GM23338 (cell line): ENCODE results near the gene MPPE1. TPM values are rescaled to one million over a fixed set of nuclear protein-coding genes. Genes with fewer than 3 reads are reported as not detected.

Experiments used
- ATAC-seq: fragments of 200-7000 bp; cut with Tn5 transposase; 3 replicates; pipeline ENCODE4 v1.9.1; 2020
- DNase-seq: peaks from one replicate; pipeline ENCODE4 v3.0.0-alpha.2; 2015; ENCODE audit warnings: low spot score
- H2AFZ ChIP-seq: fragments of 200-600 bp; sonication (generic); 2 replicates; pipeline ENCODE4 v1.8.0; 2016; ENCODE audit warnings: antibody characterized with exemption, mild to moderate bottlenecking, moderate library complexity
- H3F3A ChIP-seq: fragments of 200-600 bp; sonication (generic); replicated peaks from 2 replicates; pipeline ENCODE4 v1.8.0; 2017; ENCODE audit warnings: antibody characterized with exemption, mixed run types, low read depth
- H3K27ac ChIP-seq: fragments of 200-600 bp; sonication (generic); 2 replicates; pipeline ENCODE4 v1.6.1; 2016; ENCODE audit warnings: low read depth
- H3K27me3 ChIP-seq: fragments of 200-600 bp; sonication (generic); 2 replicates; pipeline ENCODE4 v1.8.0; 2016; ENCODE audit warnings: mild to moderate bottlenecking, mixed run types, moderate library complexity; ENCODE audit not compliant: insufficient read depth
- H3K36me3 ChIP-seq: fragments of 200-600 bp; sonication (generic); 2 replicates; pipeline ENCODE4 v1.8.0; 2016; ENCODE audit warnings: mild to moderate bottlenecking; ENCODE audit not compliant: insufficient read depth
- H3K4me1 ChIP-seq: fragments of 200-600 bp; sonication (generic); 2 replicates; pipeline ENCODE4 v1.8.0; 2016; ENCODE audit warnings: mild to moderate bottlenecking, moderate library complexity; ENCODE audit not compliant: insufficient read depth
- H3K4me2 ChIP-seq: fragments of 200-600 bp; sonication (generic); 2 replicates; pipeline ENCODE4 v1.7.1; 2017; ENCODE audit warnings: mixed run types
- H3K4me3 ChIP-seq: fragments of 200-600 bp; sonication (generic); 2 replicates; pipeline ENCODE4 v1.6.1; 2016; ENCODE audit warnings: mixed run types
- H3K79me2 ChIP-seq: fragments of 200-600 bp; sonication (generic); replicated peaks from 2 replicates; pipeline ENCODE4 v1.8.0; 2017; ENCODE audit warnings: mild to moderate bottlenecking; ENCODE audit not compliant: insufficient read depth
- H3K9me2 ChIP-seq: fragments of 200-600 bp; sonication (generic); 2 replicates; pipeline ENCODE4 v1.8.0; 2017; ENCODE audit not compliant: insufficient read depth
- H4K20me1 ChIP-seq: fragments of 200-600 bp; sonication (generic); replicated peaks from 2 replicates; pipeline ENCODE4 v1.8.0; 2017; ENCODE audit warnings: mild to moderate bottlenecking; ENCODE audit not compliant: insufficient read depth
- H3K27ac Mint-ChIP-seq: 2 replicates; pipeline ENCODE4 v1.8.0; 2020; ENCODE audit warnings: inconsistent platforms, mild to moderate bottlenecking, moderate library complexity, mixed read lengths
- H3K27me3 Mint-ChIP-seq: 3 replicates; pipeline ENCODE4 v1.8.0; 2022; ENCODE audit warnings: low read depth, mild to moderate bottlenecking, moderate library complexity, mixed read lengths, inconsistent platforms; ENCODE audit not compliant: insufficient read depth, poor library complexity
- H3K36me3 Mint-ChIP-seq: 3 replicates; pipeline ENCODE4 v1.8.0; 2021; ENCODE audit warnings: low read depth, mild to moderate bottlenecking, inconsistent platforms, moderate library complexity, mixed read lengths
- H3K4me1 Mint-ChIP-seq: 3 replicates; pipeline ENCODE4 v1.8.0; 2020; ENCODE audit warnings: mild to moderate bottlenecking, inconsistent platforms, mixed read lengths
- H3K4me3 Mint-ChIP-seq: 3 replicates; pipeline ENCODE4 v1.8.0; 2021; ENCODE audit warnings: moderate library complexity, mild to moderate bottlenecking, inconsistent platforms, mixed read lengths
- H3K9me3 Mint-ChIP-seq: 3 replicates; pipeline ENCODE4 v1.8.0; 2020; ENCODE audit warnings: moderate library complexity, mild to moderate bottlenecking, inconsistent platforms, mixed read lengths
- EZH2 ChIP-seq: fragments of 200-600 bp; sonication (generic); IDR thresholded peaks from one replicate; pipeline ENCODE4 v1.8.0; 2017; ENCODE audit warnings: antibody characterized with exemption, mild to moderate bottlenecking, low read depth; ENCODE audit not compliant: unreplicated experiment
- EZH2phosphoT487 ChIP-seq: fragments of 200-600 bp; sonication (generic); IDR thresholded peaks from one replicate; pipeline ENCODE4 v1.8.1; 2018; ENCODE audit warnings: antibody characterized with exemption; ENCODE audit not compliant: unreplicated experiment
- JUNB ChIP-seq: IDR thresholded peaks from one replicate; pipeline ENCODE4 v1.6.1; 2016; ENCODE audit warnings: antibody characterized with exemption; ENCODE audit not compliant: unreplicated experiment
- NANOG ChIP-seq: IDR thresholded peaks from 2 replicates; pipeline ENCODE4 v1.6.1; 2016; ENCODE audit warnings: antibody characterized with exemption, borderline replicate concordance
- POLR2AphosphoS5 ChIP-seq: IDR thresholded peaks from 2 replicates; pipeline ENCODE4 v1.6.1; 2016; ENCODE audit warnings: antibody characterized with exemption, low read depth
- STAT1 ChIP-seq: IDR thresholded peaks from one replicate; pipeline ENCODE4 v1.6.1; 2016; ENCODE audit warnings: antibody characterized with exemption; ENCODE audit not compliant: unreplicated experiment
- ZNF114 ChIP-seq: fragments of 250-450 bp; sonication (Bioruptor Pico); IDR thresholded peaks from 2 replicates; pipeline ENCODE4 v1.5.0; 2020; ENCODE audit warnings: mild to moderate bottlenecking, moderate library complexity
- polyA plus RNA-seq: library from polyadenylated mRNA; unstranded; fragments of >200 nt; fragmentation: Nextera tagmentation; extraction: Ambion mirVana; gene quantifications from 2 replicates; pipeline ENCODE4 v1.2.1, GENCODE V29; 2016
- total RNA-seq: library from RNA; depleted of rRNA; stranded (reverse); fragments of >200 nt; shearing (Covaris generic); gene quantifications from 2 replicates; pipeline ENCODE4 v1.2.3, GENCODE V29; 2014
- TF ChIP-seq, protein P1 (sequence below), 2 experiments: fragments of 200-600 bp in 1 of 2; sonication (generic) in 1 of 2; conservative IDR thresholded peaks; 2 replicates each; pipeline versions ENCODE4 v1.5.1 to v1.6.1; 2016 to 2017; ENCODE audit warnings: antibody characterized with exemption in 2 of 2, low read depth in 2 of 2, mild to moderate bottlenecking in 2 of 2, moderate library complexity in 1 of 2
- TF ChIP-seq, protein P2 (sequence below): IDR thresholded peaks from 2 replicates; pipeline ENCODE4 v1.6.1; 2016; ENCODE audit warnings: antibody characterized with exemption

MPPE1 gene
- total and polyA plus RNA-seq, 2 experiments from 2014 or later, result 18.8 to 24.6 TPM

DNA sequence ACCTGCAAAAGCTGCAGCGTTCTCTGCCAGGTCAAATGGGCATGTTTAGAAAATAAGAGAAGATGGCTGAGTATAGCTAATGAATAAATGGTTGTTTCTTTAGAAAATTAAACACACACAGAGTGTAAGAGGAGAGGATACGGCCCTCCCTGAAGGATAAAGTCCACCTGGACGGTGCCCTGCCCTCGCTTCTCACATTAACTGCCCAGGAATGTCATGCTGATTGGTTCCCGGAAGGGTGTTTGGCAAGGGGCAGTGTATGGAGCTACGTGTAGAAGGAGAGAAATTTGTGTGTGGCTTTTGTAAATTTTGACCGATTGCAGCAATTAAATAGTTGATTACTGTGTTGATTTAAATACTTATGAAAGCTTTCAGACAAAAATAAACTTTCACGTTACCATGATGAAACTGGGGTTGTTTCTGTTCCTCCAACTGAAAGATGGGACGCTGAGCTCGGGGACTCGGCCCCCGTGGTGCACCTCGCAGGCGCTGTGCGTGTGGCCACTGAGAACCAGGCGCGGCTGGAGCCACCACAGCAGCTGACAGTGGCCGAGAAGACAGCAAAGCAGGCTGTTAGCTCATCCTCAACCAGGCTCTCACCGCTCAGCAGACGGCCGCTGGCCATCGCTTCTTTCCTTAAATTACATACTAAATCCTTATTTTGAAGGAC, 22.7 kb downstream of the MPPE1 start (continued):
- TF ChIP-seq, protein P1, sequence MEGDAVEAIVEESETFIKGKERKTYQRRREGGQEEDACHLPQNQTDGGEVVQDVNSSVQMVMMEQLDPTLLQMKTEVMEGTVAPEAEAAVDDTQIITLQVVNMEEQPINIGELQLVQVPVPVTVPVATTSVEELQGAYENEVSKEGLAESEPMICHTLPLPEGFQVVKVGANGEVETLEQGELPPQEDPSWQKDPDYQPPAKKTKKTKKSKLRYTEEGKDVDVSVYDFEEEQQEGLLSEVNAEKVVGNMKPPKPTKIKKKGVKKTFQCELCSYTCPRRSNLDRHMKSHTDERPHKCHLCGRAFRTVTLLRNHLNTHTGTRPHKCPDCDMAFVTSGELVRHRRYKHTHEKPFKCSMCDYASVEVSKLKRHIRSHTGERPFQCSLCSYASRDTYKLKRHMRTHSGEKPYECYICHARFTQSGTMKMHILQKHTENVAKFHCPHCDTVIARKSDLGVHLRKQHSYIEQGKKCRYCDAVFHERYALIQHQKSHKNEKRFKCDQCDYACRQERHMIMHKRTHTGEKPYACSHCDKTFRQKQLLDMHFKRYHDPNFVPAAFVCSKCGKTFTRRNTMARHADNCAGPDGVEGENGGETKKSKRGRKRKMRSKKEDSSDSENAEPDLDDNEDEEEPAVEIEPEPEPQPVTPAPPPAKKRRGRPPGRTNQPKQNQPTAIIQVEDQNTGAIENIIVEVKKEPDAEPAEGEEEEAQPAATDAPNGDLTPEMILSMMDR (conservative IDR thresholded peaks at IDR 0.05; ENCODE audit: low read depth in 2 of 2), result no peak
- no peak for TF ChIP-seq POLR2AphosphoS5
- no peak for TF ChIP-seq NANOG
- no peak for TF ChIP-seq JUNB
- TF ChIP-seq, protein P2, sequence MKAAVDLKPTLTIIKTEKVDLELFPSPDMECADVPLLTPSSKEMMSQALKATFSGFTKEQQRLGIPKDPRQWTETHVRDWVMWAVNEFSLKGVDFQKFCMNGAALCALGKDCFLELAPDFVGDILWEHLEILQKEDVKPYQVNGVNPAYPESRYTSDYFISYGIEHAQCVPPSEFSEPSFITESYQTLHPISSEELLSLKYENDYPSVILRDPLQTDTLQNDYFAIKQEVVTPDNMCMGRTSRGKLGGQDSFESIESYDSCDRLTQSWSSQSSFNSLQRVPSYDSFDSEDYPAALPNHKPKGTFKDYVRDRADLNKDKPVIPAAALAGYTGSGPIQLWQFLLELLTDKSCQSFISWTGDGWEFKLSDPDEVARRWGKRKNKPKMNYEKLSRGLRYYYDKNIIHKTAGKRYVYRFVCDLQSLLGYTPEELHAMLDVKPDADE, result no peak
- TF ChIP-seq STAT1, result no peak
- TF ChIP-seq EZH2, result no peak
- no peak for TF ChIP-seq ZNF114 (CRISPR knock-in tag)
- TF ChIP-seq EZH2phosphoT487, result no peak

DNA sequence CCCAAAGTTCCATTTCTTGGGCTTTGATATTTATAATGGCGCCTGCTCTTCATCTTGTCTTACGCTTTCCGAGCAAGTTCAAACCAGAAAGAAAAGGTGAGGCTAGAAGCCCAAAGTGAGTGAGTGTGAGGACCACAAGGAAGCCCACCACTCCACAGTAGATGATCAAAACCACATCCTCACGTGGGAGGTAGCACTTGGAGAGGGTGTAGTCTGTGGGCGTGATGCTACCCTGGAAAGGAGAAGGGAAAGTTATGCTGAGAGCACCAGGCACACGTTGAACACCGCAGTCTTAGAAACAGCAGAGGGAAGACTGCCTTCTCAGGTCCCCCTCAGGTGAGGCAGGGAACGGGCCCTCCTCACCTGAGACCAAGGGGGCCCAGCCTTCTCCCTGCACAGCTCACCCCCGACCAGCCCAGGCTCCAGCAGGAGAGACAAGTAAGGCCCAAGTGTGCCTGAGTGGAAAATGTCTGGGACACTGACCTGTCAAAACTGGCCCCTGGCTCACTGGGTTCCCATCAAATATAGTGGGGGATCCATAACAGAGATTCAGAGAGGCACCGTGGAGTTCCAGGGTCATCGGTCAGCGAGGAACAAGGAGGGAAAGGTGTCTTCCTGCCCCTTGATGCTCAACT, 23.6 kb downstream of the MPPE1 start:
- H3F3A ChIP-seq, result no peaks in the 10 kb centered on the region
- H3K4me1 Mint-ChIP-seq, result peaks cover 16% of the 10 kb centered on the region
- H3K79me2 ChIP-seq, result no peaks in the 10 kb centered on the region
- no peak overlapping the region for H3K4me2 ChIP-seq
- H3K27ac ChIP-seq, result no peak overlapping the region
- TF ChIP-seq EZH2phosphoT487, result no peak
- TF ChIP-seq, protein P2, result no peak
- TF ChIP-seq, protein P1 (conservative IDR thresholded peaks at IDR 0.05; ENCODE audit: low read depth in 2 of 2), result no peak
- TF ChIP-seq JUNB, result no peak
- TF ChIP-seq STAT1, result no peak
- TF ChIP-seq EZH2, result no peak
- TF ChIP-seq ZNF114 (CRISPR knock-in tag), result no peak
- TF ChIP-seq POLR2AphosphoS5, result no peak
- ATAC-seq, result no peak
- H3K27me3 Mint-ChIP-seq, result peaks cover 5% of the 10 kb centered on the region
- no peak overlapping the region for H2AFZ ChIP-seq
- no peaks in the 10 kb centered on the region for H3K4me1 ChIP-seq
- H3K36me3 Mint-ChIP-seq, result peaks cover 20% of the 10 kb centered on the region; the same call in 2 of the 3 replicates
- no peak overlapping the region for H3K4me3 Mint-ChIP-seq
- no peaks in the 10 kb centered on the region for H3K9me3 Mint-ChIP-seq
- no peak overlapping the region for H3K4me3 ChIP-seq
- H3K36me3 ChIP-seq, result 0 out of 2 replicates have a peak, but pooled peaks cover 3% of the 10 kb centered on the region
- H4K20me1 ChIP-seq, result no peaks in the 10 kb centered on the region
- no peak overlapping the region for H3K27ac Mint-ChIP-seq
- H3K9me2 ChIP-seq, result no peaks in the 10 kb centered on the region
- no peak for DNase-seq
- H3K27me3 ChIP-seq, result no peaks in the 10 kb centered on the region
